ENCODE results near the gene SEMA3G. TPM values are rescaled to one million over a fixed set of nuclear protein-coding genes. Genes with fewer than 3 reads are reported as not detected.

Gene SEMA3G
- polyA plus RNA-seq, 2 of the 4 experiments (the other 2 are of a cell fraction) = 0.08 to 0.13 TPM

- Histone ChIP-seq H3K4me3 (no peak overlapping the region), H3K27ac (no peak overlapping the region), H3K4me1 (peaks cover 17% of the 10 kb centered on the region; the same call in 2 of the 3 replicates), H3K4me2 (no peak overlapping the region), H3K9me3 (no peaks in the 10 kb centered on the region)
- DNase-seq (ENCODE audit: low read depth in 1 of 2, low spot score in 1 of 2) = no peak
- 92% methylated on average over 14 of the region's 20 CpGs for WGBS (ENCODE audit: missing lambda C conversion rate)
- FAIRE-seq = no peak
- TF ChIP-seq ZFP36 (IDR thresholded peaks at IDR 0.05; ENCODE audit: borderline replicate concordance, partially characterized antibody) = no peak
- no peak for TF ChIP-seq MAX (IDR thresholded peaks at IDR 0.05)
- no peak for TF ChIP-seq ESRRA (IDR thresholded peaks at IDR 0.05; ENCODE audit: borderline replicate concordance, low read length)
- TF ChIP-seq PBX3 (IDR thresholded peaks at IDR 0.05) = no peak
- no peak for TF ChIP-seq RAD21 (conservative IDR thresholded peaks at IDR 0.05 in 1 of 2, IDR thresholded peaks at IDR 0.05 in 1 of 2)
- TF ChIP-seq HOXA7 (CRISPR knock-in tag; IDR thresholded peaks at IDR 0.05) = no peak
- TF ChIP-seq RNF2 (IDR thresholded peaks at IDR 0.05; ENCODE audit: borderline replicate concordance, low read depth) = no peak
- TF ChIP-seq POLR2AphosphoS2 (conservative IDR thresholded peaks at IDR 0.05; ENCODE audit: low read length) = no peak
- TF ChIP-seq EHMT2 (IDR thresholded peaks at IDR 0.05; ENCODE audit: low read depth) = no peak
- TF ChIP-seq CBX2 (IDR thresholded peaks at IDR 0.05; ENCODE audit: borderline replicate concordance, low read depth) = no peak
- TF ChIP-seq JUNB (IDR thresholded peaks at IDR 0.05) = no peak
- TF ChIP-seq PHF8 (IDR thresholded peaks at IDR 0.05; ENCODE audit: borderline replicate concordance, low read depth) = no peak
- TF ChIP-seq ZNF302 (CRISPR knock-in tag; IDR thresholded peaks at IDR 0.05) = no peak
- no peak for TF ChIP-seq JUN (IDR thresholded peaks at IDR 0.05)
- no peak for TF ChIP-seq MYC (IDR thresholded peaks at IDR 0.05; ENCODE audit: borderline replicate concordance, low read length)
- TF ChIP-seq HES2 (IDR thresholded peaks at IDR 0.05) = no peak
- TF ChIP-seq KDM1A (IDR thresholded peaks at IDR 0.05; ENCODE audit: low read depth) = no peak
- TF ChIP-seq SREBF2 (IDR thresholded peaks at IDR 0.05) = no peak
- TF ChIP-seq CHD2 (IDR thresholded peaks at IDR 0.05; ENCODE audit: low read length, partially characterized antibody) = no peak
- no peak for TF ChIP-seq FOSL2 (IDR thresholded peaks at IDR 0.05)
- TF ChIP-seq FOSL2 (CRISPR knock-in tag; IDR thresholded peaks at IDR 0.05) = no peak
- POLR2A ChIA-PET = no interaction called here
- CTCF ChIA-PET = interaction anchor here (0.8 to 2.2 kb wide), 4 partner anchors 8 to 68 kb away, joined by 3 to 5 read pairs (median 3); no protein-coding TSS in a partner anchor
- no peak for ATAC-seq
Measured at GRCh38 chr3:52406791-52407510, 38.0 kb downstream of the SEMA3G start.

GRCh38 chr3:52406231-52406661 is 38.7 kb downstream of the SEMA3G start:
- Histone ChIP-seq H3K4me2 (no peak overlapping the region), H3K27ac (no peak overlapping the region), H3K9me3 (no peaks in the 10 kb centered on the region), H3K4me1 (peaks cover 10% of the 10 kb centered on the region; the same call in 2 of the 3 replicates), H3K4me3 (no peak overlapping the region)
- ChIA-PET POLR2A (no interaction called here), CTCF (interaction anchor here (1.3 to 2.2 kb wide), 2 partner anchors 22 to 67 kb away, joined by 3 to 5 read pairs; no protein-coding TSS in a partner anchor)
- DNase-seq (ENCODE audit: low read depth in 1 of 2, low spot score in 1 of 2) (no peak), ATAC-seq (no peak), FAIRE-seq (no peak)
- 95% methylated on average over 4 of the region's 11 CpGs for WGBS (ENCODE audit: missing lambda C conversion rate)
- TF ChIP-seq EHF (CRISPR knock-in tag; IDR thresholded peaks at IDR 0.05) = no peak
- no peak for TF ChIP-seq HES2 (IDR thresholded peaks at IDR 0.05)
- no peak for TF ChIP-seq CTCF (IDR thresholded peaks at IDR 0.05)
- no peak for TF ChIP-seq MYC (IDR thresholded peaks at IDR 0.05; ENCODE audit: borderline replicate concordance, low read length)
- no peak for TF ChIP-seq HOXB13 (CRISPR knock-in tag; IDR thresholded peaks at IDR 0.05; ENCODE audit: low read depth)
- no peak for TF ChIP-seq REST (IDR thresholded peaks at IDR 0.05)
- no peak for TF ChIP-seq MAX (IDR thresholded peaks at IDR 0.05)
- TF ChIP-seq CEBPB (IDR thresholded peaks at IDR 0.05) = no peak
- no peak for TF ChIP-seq KDM1A (IDR thresholded peaks at IDR 0.05; ENCODE audit: low read depth)
- TF ChIP-seq TP53 (CRISPR knock-in tag; IDR thresholded peaks at IDR 0.05) = no peak
- no peak for TF ChIP-seq EP300 (IDR thresholded peaks at IDR 0.05)
- no peak for TF ChIP-seq RNF2 (IDR thresholded peaks at IDR 0.05; ENCODE audit: borderline replicate concordance, low read depth)
- no peak for TF ChIP-seq TFCP2L1 (CRISPR knock-in tag; IDR thresholded peaks at IDR 0.05)
- TF ChIP-seq ZNF302 (CRISPR knock-in tag; IDR thresholded peaks at IDR 0.05) = no peak
